HEK293 (cell line): Measurements from ENCODE around the gene PFAS.

Experiments used
- FEZF1 ChIP-seq: fragments of 450-650 bp; formaldehyde crosslinking; IDR thresholded peaks from 2 replicates; pipeline ENCODE4 v1.5.1; 2016; ENCODE audit warnings: missing biosample characterization, missing genetic modification characterization
- HOXC10 ChIP-seq: sonication (generic); formaldehyde crosslinking; IDR thresholded peaks from 2 replicates; pipeline ENCODE4 v1.8.1; 2023; ENCODE audit warnings: mild to moderate bottlenecking, missing genetic modification reagents
- KLF16 ChIP-seq: fragments of 450-650 bp; formaldehyde crosslinking; IDR thresholded peaks from 2 replicates; pipeline ENCODE4 v1.5.1; 2017; ENCODE audit warnings: missing biosample characterization, missing genetic modification characterization
- KLF7 ChIP-seq: fragments of 450-650 bp; formaldehyde crosslinking; IDR thresholded peaks from 2 replicates; pipeline ENCODE4 v1.5.1; 2016; ENCODE audit warnings: missing biosample characterization, missing genetic modification characterization, borderline replicate concordance
- KLF8 ChIP-seq: fragments of 450-650 bp; formaldehyde crosslinking; IDR thresholded peaks from 2 replicates; pipeline ENCODE4 v1.5.1; 2016; ENCODE audit warnings: missing biosample characterization, missing genetic modification characterization
- KLF9 ChIP-seq: fragments of 450-650 bp; formaldehyde crosslinking; IDR thresholded peaks from 2 replicates; pipeline ENCODE4 v1.5.1; 2016; ENCODE audit warnings: missing biosample characterization, missing genetic modification characterization, low read depth
- MYNN ChIP-seq: fragments of 450-650 bp; formaldehyde crosslinking; IDR thresholded peaks from 2 replicates; pipeline ENCODE4 v1.5.1; 2016; ENCODE audit warnings: missing biosample characterization, missing genetic modification characterization, borderline replicate concordance
- PBX3 ChIP-seq: sonication (generic); formaldehyde crosslinking; IDR thresholded peaks from 2 replicates; pipeline ENCODE4 v1.8.1; 2022; ENCODE audit warnings: mild to moderate bottlenecking, moderate library complexity, missing genetic modification reagents
- RBAK ChIP-seq: fragments of 450-650 bp; formaldehyde crosslinking; IDR thresholded peaks from 2 replicates; pipeline ENCODE4 v1.5.1; 2016; ENCODE audit warnings: missing biosample characterization, missing genetic modification characterization
- ZBTB21 ChIP-seq: fragments of 450-650 bp; formaldehyde crosslinking; IDR thresholded peaks from 2 replicates; pipeline ENCODE4 v1.5.1; 2017; ENCODE audit warnings: missing biosample characterization, missing genetic modification characterization
- ZBTB48 ChIP-seq: fragments of 450-650 bp; formaldehyde crosslinking; IDR thresholded peaks from 2 replicates; pipeline ENCODE4 v1.5.1; 2016; ENCODE audit warnings: missing biosample characterization, missing genetic modification characterization
- ZBTB7A ChIP-seq: fragments of 450-650 bp; formaldehyde crosslinking; IDR thresholded peaks from 2 replicates; pipeline ENCODE4 v1.5.1; 2016; ENCODE audit warnings: low read depth, missing biosample characterization, missing genetic modification characterization
- ZEB2 ChIP-seq: fragments of 450-650 bp; formaldehyde crosslinking; IDR thresholded peaks from 2 replicates; pipeline ENCODE4 v1.5.1; 2016; ENCODE audit warnings: missing biosample characterization, missing genetic modification characterization
- ZIC2 ChIP-seq: fragments of 450-650 bp; formaldehyde crosslinking; IDR thresholded peaks from 2 replicates; pipeline ENCODE4 v1.5.1; 2016; ENCODE audit warnings: missing biosample characterization, missing genetic modification characterization
- ZNF114 ChIP-seq: fragments of 450-650 bp; formaldehyde crosslinking; IDR thresholded peaks from 2 replicates; pipeline ENCODE4 v1.5.0; 2017; ENCODE audit warnings: missing biosample characterization, missing genetic modification characterization
- ZNF121 ChIP-seq: fragments of 450-650 bp; formaldehyde crosslinking; IDR thresholded peaks from 2 replicates; pipeline ENCODE4 v1.5.1; 2016; ENCODE audit warnings: missing biosample characterization, missing genetic modification characterization
- ZNF157 ChIP-seq: fragments of 450-650 bp; formaldehyde crosslinking; IDR thresholded peaks from 2 replicates; pipeline ENCODE4 v1.5.1; 2016; ENCODE audit warnings: missing biosample characterization, missing genetic modification characterization
- ZNF416 ChIP-seq: fragments of 450-650 bp; formaldehyde crosslinking; IDR thresholded peaks from 2 replicates; pipeline ENCODE4 v1.5.1; 2016; ENCODE audit warnings: missing biosample characterization, missing genetic modification characterization
- ZNF513 ChIP-seq: fragments of 450-650 bp; IDR thresholded peaks from 2 replicates; pipeline ENCODE4 v1.5.1; 2018; ENCODE audit warnings: missing biosample characterization, missing genetic modification characterization
- ZNF610 ChIP-seq: fragments of 450-650 bp; formaldehyde crosslinking; IDR thresholded peaks from 2 replicates; pipeline ENCODE4 v1.5.1; 2016; ENCODE audit warnings: missing biosample characterization, missing genetic modification characterization, borderline replicate concordance
- ZNF692 ChIP-seq: fragments of 450-650 bp; formaldehyde crosslinking; IDR thresholded peaks from 2 replicates; pipeline ENCODE4 v1.5.1; 2016; ENCODE audit warnings: missing biosample characterization, missing genetic modification characterization
- ZSCAN5A ChIP-seq: fragments of 450-650 bp; formaldehyde crosslinking; IDR thresholded peaks from 2 replicates; pipeline ENCODE4 v1.5.1; 2016; ENCODE audit warnings: missing biosample characterization, missing genetic modification characterization
- TF ChIP-seq, protein P1 (sequence below): fragments of 450-650 bp; formaldehyde crosslinking; IDR thresholded peaks from 2 replicates; pipeline ENCODE4 v1.5.1; 2016; ENCODE audit warnings: missing biosample characterization, missing genetic modification characterization
- TF ChIP-seq, protein P2 (sequence below): fragments of 450-650 bp; formaldehyde crosslinking; IDR thresholded peaks from 2 replicates; pipeline ENCODE4 v1.5.1; 2016; ENCODE audit warnings: missing biosample characterization, missing genetic modification characterization
- TF ChIP-seq, protein P3 (sequence below): fragments of 450-650 bp; formaldehyde crosslinking; IDR thresholded peaks from 2 replicates; pipeline ENCODE4 v1.5.1; 2016; ENCODE audit warnings: missing biosample characterization, missing genetic modification characterization
- TF ChIP-seq, protein P4 (sequence below): fragments of 450-650 bp; formaldehyde crosslinking; IDR thresholded peaks from 2 replicates; pipeline ENCODE4 v1.5.1; 2017; ENCODE audit warnings: missing biosample characterization, missing genetic modification characterization

The PFAS gene

DNA sequence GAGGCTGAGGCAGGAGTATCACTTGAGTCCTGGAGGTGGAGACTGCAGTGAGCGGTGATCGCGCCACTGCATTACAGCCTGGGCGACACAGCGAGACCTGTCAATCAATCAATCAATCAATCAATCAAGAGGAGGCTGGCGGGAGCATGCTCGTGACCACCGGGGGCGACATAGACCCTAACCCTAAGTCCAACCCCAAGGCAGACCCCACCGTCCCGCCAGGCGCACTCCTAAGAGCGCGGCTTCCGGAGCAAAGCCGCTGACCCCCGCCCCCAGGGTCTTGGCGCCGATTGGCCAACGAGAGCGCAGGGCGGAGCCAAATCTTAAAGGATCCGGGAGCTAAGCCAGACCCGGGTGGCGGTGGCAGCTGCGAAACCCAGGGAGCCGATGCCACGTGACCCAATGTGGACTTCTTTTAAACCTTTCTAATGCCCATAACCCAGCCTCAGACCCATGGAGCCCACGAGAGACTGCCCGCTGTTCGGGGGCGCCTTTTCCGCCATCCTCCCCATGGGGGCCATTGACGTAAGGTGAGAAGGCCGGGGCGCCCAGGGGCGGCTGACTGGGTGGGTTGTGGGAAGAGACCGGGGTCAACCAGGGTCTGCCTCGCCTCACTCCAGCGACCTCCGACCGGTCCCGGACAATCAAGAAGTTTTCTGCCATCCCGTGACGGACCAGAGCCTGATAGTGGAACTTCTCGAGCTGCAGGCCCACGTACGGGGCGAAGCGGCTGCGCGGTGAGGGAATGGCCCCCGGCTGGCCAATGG lies 39.4 kb downstream of the PFAS start, which contains the start of gene RANGRF (continued):
- TF ChIP-seq ZNF121 (no peak), ZBTB7A (tag by site-specific recombination) (peak; percentile 72; the same call in 1 of the 2 replicates), PBX3 (CRISPR knock-in tag) (peak; percentile 55; the same call in 1 of the 2 replicates), RBAK (tag by site-specific recombination) (no peak), ZSCAN5A (tag by site-specific recombination) (no peak; the same call in 1 of the 2 replicates), ZNF610 (tag by site-specific recombination) (no peak), ZNF416 (no peak), KLF8 (tag by site-specific recombination) (peak; percentile 45), FEZF1 (tag by site-specific recombination) (0 out of 2 replicates have a peak, but pooled peaks have one; percentile 6), ZBTB21 (tag by site-specific recombination) (peak; percentile 26; the same call in 1 of the 2 replicates), KLF9 (tag by site-specific recombination) (peak; percentile 94), ZEB2 (tag by site-specific recombination) (peak; percentile 91), KLF7 (peak; percentile 31; the same call in 1 of the 2 replicates), MYNN (tag by site-specific recombination) (no peak), ZBTB48 (peak; percentile 70; the same call in 1 of the 2 replicates), ZIC2 (tag by site-specific recombination) (peak; percentile 87), ZNF513 (tag by site-specific recombination) (no peak; the same call in 1 of the 2 replicates), KLF16 (tag by site-specific recombination) (peak; percentile 52; the same call in 1 of the 2 replicates), ZNF157 (tag by site-specific recombination) (no peak), HOXC10 (no peak), ZNF692 (tag by site-specific recombination) (no peak), ZNF114 (tag by site-specific recombination) (no peak)
- TF ChIP-seq, protein P1, sequence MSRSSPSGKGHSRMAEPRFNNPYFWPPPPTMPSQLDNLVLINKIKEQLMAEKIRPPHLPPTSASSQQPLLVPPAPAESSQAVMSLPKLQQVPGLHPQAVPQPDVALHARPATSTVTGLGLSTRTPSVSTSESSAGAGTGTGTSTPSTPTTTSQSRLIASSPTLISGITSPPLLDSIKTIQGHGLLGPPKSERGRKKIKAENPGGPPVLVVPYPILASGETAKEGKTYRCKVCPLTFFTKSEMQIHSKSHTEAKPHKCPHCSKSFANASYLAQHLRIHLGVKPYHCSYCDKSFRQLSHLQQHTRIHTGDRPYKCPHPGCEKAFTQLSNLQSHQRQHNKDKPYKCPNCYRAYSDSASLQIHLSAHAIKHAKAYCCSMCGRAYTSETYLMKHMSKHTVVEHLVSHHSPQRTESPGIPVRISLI (tag by site-specific recombination) = no peak
- TF ChIP-seq, protein P2, sequence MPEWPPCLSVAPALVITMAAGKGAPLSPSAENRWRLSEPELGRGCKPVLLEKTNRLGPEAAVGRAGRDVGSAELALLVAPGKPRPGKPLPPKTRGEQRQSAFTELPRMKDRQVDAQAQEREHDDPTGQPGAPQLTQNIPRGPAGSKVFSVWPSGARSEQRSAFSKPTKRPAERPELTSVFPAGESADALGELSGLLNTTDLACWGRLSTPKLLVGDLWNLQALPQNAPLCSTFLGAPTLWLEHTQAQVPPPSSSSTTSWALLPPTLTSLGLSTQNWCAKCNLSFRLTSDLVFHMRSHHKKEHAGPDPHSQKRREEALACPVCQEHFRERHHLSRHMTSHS = no peak
- TF ChIP-seq, protein P3, sequence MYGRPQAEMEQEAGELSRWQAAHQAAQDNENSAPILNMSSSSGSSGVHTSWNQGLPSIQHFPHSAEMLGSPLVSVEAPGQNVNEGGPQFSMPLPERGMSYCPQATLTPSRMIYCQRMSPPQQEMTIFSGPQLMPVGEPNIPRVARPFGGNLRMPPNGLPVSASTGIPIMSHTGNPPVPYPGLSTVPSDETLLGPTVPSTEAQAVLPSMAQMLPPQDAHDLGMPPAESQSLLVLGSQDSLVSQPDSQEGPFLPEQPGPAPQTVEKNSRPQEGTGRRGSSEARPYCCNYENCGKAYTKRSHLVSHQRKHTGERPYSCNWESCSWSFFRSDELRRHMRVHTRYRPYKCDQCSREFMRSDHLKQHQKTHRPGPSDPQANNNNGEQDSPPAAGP (tag by site-specific recombination) = peak; percentile 73
- TF ChIP-seq, protein P4, sequence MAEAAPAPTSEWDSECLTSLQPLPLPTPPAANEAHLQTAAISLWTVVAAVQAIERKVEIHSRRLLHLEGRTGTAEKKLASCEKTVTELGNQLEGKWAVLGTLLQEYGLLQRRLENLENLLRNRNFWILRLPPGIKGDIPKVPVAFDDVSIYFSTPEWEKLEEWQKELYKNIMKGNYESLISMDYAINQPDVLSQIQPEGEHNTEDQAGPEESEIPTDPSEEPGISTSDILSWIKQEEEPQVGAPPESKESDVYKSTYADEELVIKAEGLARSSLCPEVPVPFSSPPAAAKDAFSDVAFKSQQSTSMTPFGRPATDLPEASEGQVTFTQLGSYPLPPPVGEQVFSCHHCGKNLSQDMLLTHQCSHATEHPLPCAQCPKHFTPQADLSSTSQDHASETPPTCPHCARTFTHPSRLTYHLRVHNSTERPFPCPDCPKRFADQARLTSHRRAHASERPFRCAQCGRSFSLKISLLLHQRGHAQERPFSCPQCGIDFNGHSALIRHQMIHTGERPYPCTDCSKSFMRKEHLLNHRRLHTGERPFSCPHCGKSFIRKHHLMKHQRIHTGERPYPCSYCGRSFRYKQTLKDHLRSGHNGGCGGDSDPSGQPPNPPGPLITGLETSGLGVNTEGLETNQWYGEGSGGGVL (tag by site-specific recombination) = no peak
